CD14-positive monocyte (primary cell): ENCODE results near the gene PAFAH2. TPM values are rescaled to one million over a fixed set of nuclear protein-coding genes. Genes with fewer than 3 reads are reported as not detected.

Experiments
- DNase-seq, 3 donors: peaks; one replicate each; pipeline ENCODE4 v3.0.0-alpha.2; 2011 to 2022
- H2AFZ ChIP-seq: 2 replicates; pipeline ENCODE4 v1.6.0; 2012; ENCODE audit warnings: mild to moderate bottlenecking, low read depth, low read length, inconsistent platforms; ENCODE audit not compliant: insufficient read depth, poor library complexity, severe bottlenecking
- H3K27ac ChIP-seq, 2 donors: 1 replicate in 1 of 2; 2 replicates in 1 of 2; pipeline ENCODE4 v1.5.1; 2012 to 2013; ENCODE audit warnings: low read length in 2 of 2, control low read depth in 1 of 2, inconsistent platforms in 1 of 2, low read depth in 1 of 2, mild to moderate bottlenecking in 1 of 2
- H3K27me3 ChIP-seq, 2 donors: one replicate each; pipeline versions ENCODE4 v1.6.0 to v1.6.1; 2011 to 2013; ENCODE audit warnings: low read length in 2 of 2; ENCODE audit not compliant: control insufficient read depth in 2 of 2, insufficient read depth in 2 of 2
- H3K36me3 ChIP-seq, 2 donors: replicated peaks in 1 of 2; 1 replicate in 1 of 2; 2 replicates in 1 of 2; pipeline versions ENCODE4 v1.5.1 to v1.6.1; 2012 to 2013; ENCODE audit warnings: low read length in 2 of 2, control low read depth in 1 of 2, inconsistent platforms in 1 of 2, mild to moderate bottlenecking in 1 of 2; ENCODE audit not compliant: insufficient read depth in 2 of 2, control insufficient read depth in 1 of 2
- H3K4me1 ChIP-seq, 2 donors: 1 replicate in 1 of 2; 2 replicates in 1 of 2; pipeline versions ENCODE4 v1.5.1 to v1.6.1; 2012 to 2013; ENCODE audit warnings: low read length in 2 of 2, control low read depth in 1 of 2, inconsistent platforms in 1 of 2, mild to moderate bottlenecking in 1 of 2, moderate library complexity in 1 of 2; ENCODE audit not compliant: insufficient read depth in 2 of 2, control insufficient read depth in 1 of 2
- H3K4me2 ChIP-seq: replicated peaks from 2 replicates; pipeline ENCODE3; 2012; ENCODE audit warnings: low read length, moderate library complexity, mild to moderate bottlenecking; ENCODE audit not compliant: poor library complexity, severe bottlenecking; ENCODE audit errors: extremely low read depth
- H3K4me3 ChIP-seq, 3 experiments: fragments of 200-600 bp in 1 of 3; sonication (generic) in 1 of 3; replicated peaks in 1 of 3; 1 replicate in 2 of 3; 2 replicates in 1 of 3; pipeline ENCODE4 v1.5.1; 2011 to 2013; ENCODE audit warnings: low read length in 3 of 3, mild to moderate bottlenecking in 3 of 3, control low read depth in 2 of 3, low read depth in 2 of 3, inconsistent platforms in 1 of 3, moderate library complexity in 1 of 3
- H3K79me2 ChIP-seq: 2 replicates; pipeline ENCODE4 v1.6.0; 2012; ENCODE audit warnings: mild to moderate bottlenecking, control low read depth, inconsistent platforms, low read length, moderate library complexity; ENCODE audit not compliant: insufficient read depth
- H3K9ac ChIP-seq: 2 replicates; pipeline ENCODE4 v1.6.0; 2017; ENCODE audit warnings: low read length, mild to moderate bottlenecking; ENCODE audit not compliant: insufficient read depth, poor library complexity, severe bottlenecking
- H3K9me3 ChIP-seq, 2 donors: replicated peaks in 1 of 2; 1 replicate in 1 of 2; 2 replicates in 1 of 2; pipeline versions ENCODE4 v1.5.1 to v1.6.1; 2012 to 2013; ENCODE audit warnings: low read length in 2 of 2, control low read depth in 1 of 2; ENCODE audit not compliant: control insufficient read depth in 1 of 2, insufficient read depth in 1 of 2
- H4K20me1 ChIP-seq: 2 replicates; pipeline ENCODE4 v1.6.0; 2012; ENCODE audit warnings: mild to moderate bottlenecking, low read length, control low read depth, moderate library complexity; ENCODE audit not compliant: insufficient read depth
- H3K27ac Mint-ChIP-seq, 7 donors: one replicate each; pipeline ENCODE4 v1.8.0; 2020; ENCODE audit warnings: mild to moderate bottlenecking in 7 of 7, mixed read lengths in 7 of 7, moderate library complexity in 6 of 7, inconsistent platforms in 2 of 7
- H3K27me3 Mint-ChIP-seq, 3 donors: one replicate each; pipeline ENCODE4 v1.8.0; 2021 to 2022; ENCODE audit warnings: low read depth in 3 of 3, mild to moderate bottlenecking in 3 of 3, mixed read lengths in 3 of 3, moderate library complexity in 3 of 3, inconsistent platforms in 1 of 3
- H3K36me3 Mint-ChIP-seq, 2 donors: one replicate each; pipeline ENCODE4 v1.8.0; 2020; ENCODE audit warnings: mixed read lengths in 2 of 2, inconsistent platforms in 1 of 2, mild to moderate bottlenecking in 1 of 2
- H3K4me1 Mint-ChIP-seq: one replicate; pipeline ENCODE4 v1.8.0; 2020; ENCODE audit warnings: mild to moderate bottlenecking, mixed read lengths
- H3K4me3 Mint-ChIP-seq, 2 donors: one replicate each; pipeline ENCODE4 v1.8.0; 2020; ENCODE audit warnings: mild to moderate bottlenecking in 2 of 2, mixed read lengths in 2 of 2, moderate library complexity in 1 of 2
- H3K9me3 Mint-ChIP-seq, 7 donors: one replicate each; pipeline ENCODE4 v1.8.0; 2020 to 2022; ENCODE audit warnings: mixed read lengths in 7 of 7, mild to moderate bottlenecking in 6 of 7, moderate library complexity in 6 of 7, inconsistent platforms in 2 of 7
- CTCF ChIP-seq: fragments of 200-600 bp; IDR thresholded peaks from one replicate; pipeline ENCODE4 v1.8.0; 2022; ENCODE audit warnings: antibody characterized with exemption, mild to moderate bottlenecking
- WGBS: methylation state at CpG from one replicate; pipeline ENCODE4 v1.1.5; 2013; ENCODE audit warnings: missing lambda C conversion rate; ENCODE audit not compliant: insufficient coverage; 5-methylcytosine and 5-hydroxymethylcytosine counted together
- intact Hi-C, 2 donors: fragments of 100-400 bp; cut with micrococcal nuclease; formaldehyde crosslinking; loops; one replicate each; pipeline versions ENCODE4 v1.15.0 to v1.15.1; 2023
- polyA plus RNA-seq, 3 donors: library from polyadenylated mRNA; depleted of rRNA in 1 of 3; unstranded in 2 of 3; stranded (reverse) in 1 of 3; fragments of 300-500 nt in 2 of 3; fragments of >200 nt in 1 of 3; fragmentation: Illumina TruSeq in 2 of 3; gene quantifications; 1 replicate in 2 of 3; 2 replicates in 1 of 3; pipeline ENCODE4 v1.2.3, GENCODE V29; 2012 to 2021

The PAFAH2 gene
- polyA plus RNA-seq, 3 donors = 6.4 to 9.2 (median 6.8) TPM

GRCh38 chr1:26044414-26044813 is 46.6 kb upstream of the PAFAH2 start:
- no peak overlapping the region for H3K9ac ChIP-seq
- peaks cover 0 to under 1% of the 10 kb centered on the region in 2 donors for H3K4me1 ChIP-seq
- intact Hi-C loops = no loop called here
- H3K79me2 ChIP-seq = no peaks in the 10 kb centered on the region
- WGBS = no CpG with 5 or more reads among the region's 3 CpGs
- no peaks in the 10 kb centered on the region for H4K20me1 ChIP-seq
- Mint-ChIP-seq H3K4me1 (peaks cover 2% of the 10 kb centered on the region), H3K4me3 (peak overlapping the region in 1 of 2 donors; percentile 84), H3K27ac (no peak overlapping the region), H3K27me3 (peaks cover 50 to 73% (median 61%) of the 10 kb centered on the region in 3 donors), H3K9me3 (peaks cover 0 to 12% (median 1%) of the 10 kb centered on the region in 7 donors), H3K36me3 (no peaks in the 10 kb centered on the region)
- H3K4me3 ChIP-seq = no peak overlapping the region
- peaks cover 28 to 64% of the 10 kb centered on the region in 2 donors for H3K27me3 ChIP-seq
- no peak overlapping the region for H3K27ac ChIP-seq
- peaks cover 0 to 24% of the 10 kb centered on the region in 2 donors for H3K9me3 ChIP-seq
- no peak for DNase-seq
- H3K36me3 ChIP-seq = no peaks in the 10 kb centered on the region
- TF ChIP-seq CTCF = no peak
- H3K4me2 ChIP-seq = no peak overlapping the region
- no peak overlapping the region for H2AFZ ChIP-seq

- H3K36me3 ChIP-seq = no peaks in the 10 kb centered on the region
- no peaks in the 10 kb centered on the region for H3K4me1 ChIP-seq
- peaks cover 0 to 24% of the 10 kb centered on the region in 2 donors for H3K9me3 ChIP-seq
- no peak overlapping the region for H3K27ac Mint-ChIP-seq
- peaks cover 26 to 62% of the 10 kb centered on the region in 2 donors for H3K27me3 ChIP-seq
- H3K27me3 Mint-ChIP-seq = peaks cover 49 to 67% (median 58%) of the 10 kb centered on the region in 3 donors
- H4K20me1 ChIP-seq = no peaks in the 10 kb centered on the region
- H2AFZ ChIP-seq = no peak overlapping the region
- no peaks in the 10 kb centered on the region for H3K36me3 Mint-ChIP-seq
- intact Hi-C loops = no loop called here
- H3K4me3 Mint-ChIP-seq = peak overlapping the region in 1 of 2 donors; percentile 84
- no peak for TF ChIP-seq CTCF
- WGBS = no CpG with 5 or more reads among the region's 2 CpGs
- H3K4me2 ChIP-seq = no peak overlapping the region
- peaks cover 1% of the 10 kb centered on the region for H3K4me1 Mint-ChIP-seq
- H3K79me2 ChIP-seq = no peaks in the 10 kb centered on the region
- H3K9me3 Mint-ChIP-seq = peaks cover 0 to 12% (median 0%) of the 10 kb centered on the region in 7 donors
- H3K27ac ChIP-seq = no peak overlapping the region
- DNase-seq = no peak
- no peak overlapping the region for H3K9ac ChIP-seq
- no peak overlapping the region for H3K4me3 ChIP-seq
Measured at GRCh38 chr1:26043765-26044164, 45.9 kb upstream of the PAFAH2 start.
